Left renal cortex interstitium (tissue), 4 donors: ENCODE results near the gene AKR1C2. TPM values are rescaled to one million over a fixed set of nuclear protein-coding genes. Genes with fewer than 3 reads are reported as not detected.
"Not testable (repeated sequence)": the region's sequence is repeated elsewhere in the genome, so short reads cannot be mapped to it uniquely, and the experiment has no call there.

Experiments
- DNase-seq, 4 donors: peaks; one replicate each; pipeline ENCODE4 v3.0.0-alpha.2; 2013; ENCODE audit warnings: low read depth in 4 of 4, low spot score in 2 of 4, missing footprints in 1 of 4
- polyA plus RNA-seq, 4 donors: library from polyadenylated mRNA; unstranded; fragments of 120-200 nt; gene quantifications; one replicate each; pipeline ENCODE4 v1.2.1, GENCODE V29; 2013; ENCODE audit not compliant: insufficient read length in 4 of 4

AKR1C2 gene
- polyA plus RNA-seq, 4 donors = 5.9 to 15.0 (median 8.1) TPM

GRCh38 chr10:5030989-5031388 lies 27.3 kb upstream of the AKR1C2 start:
- DNase-seq = no peak

- DNase-seq = not testable (repeated sequence)
Measured at GRCh38 chr10:5025461-5025881, 21.8 kb upstream of the AKR1C2 start.

- DNase-seq = no peak
Measured at GRCh38 chr10:5023177-5023805, 19.6 kb upstream of the AKR1C2 start.

- not testable (repeated sequence) for DNase-seq
Measured at GRCh38 chr10:5021624-5022290, 18.1 kb upstream of the AKR1C2 start.

- not testable (repeated sequence) for DNase-seq
Measured at GRCh38 chr10:5019770-5020612, 16.3 kb upstream of the AKR1C2 start.

- not testable (repeated sequence) for DNase-seq
Measured at GRCh38 chr10:5018671-5019277, 15.1 kb upstream of the AKR1C2 start.

GRCh38 chr10:5018134-5018533 lies 14.5 kb upstream of the AKR1C2 start:
- DNase-seq = peak in 2 of 4 donors; percentile 35 to 48

- no peak for DNase-seq
Measured at GRCh38 chr10:5014936-5015335, 11.3 kb upstream of the AKR1C2 start.

GRCh38 chr10:5014200-5014910 lies 10.7 kb upstream of the AKR1C2 start:
- not testable (repeated sequence) for DNase-seq

- no peak for DNase-seq
Measured at GRCh38 chr10:5013385-5013784, 9.7 kb upstream of the AKR1C2 start.

GRCh38 chr10:5012595-5012994 lies 8.9 kb upstream of the AKR1C2 start:
- no peak for DNase-seq

GRCh38 chr10:5011392-5011791 lies 7.7 kb upstream of the AKR1C2 start:
- DNase-seq = not testable (repeated sequence)

- DNase-seq = not testable (repeated sequence)
Measured at GRCh38 chr10:5010043-5010442, 6.4 kb upstream of the AKR1C2 start.

GRCh38 chr10:5008857-5009548 lies 5.3 kb upstream of the AKR1C2 start:
- not testable (repeated sequence) for DNase-seq

- not testable (repeated sequence) for DNase-seq
Measured at GRCh38 chr10:5004501-5004900, 844 bp upstream of the AKR1C2 start.

- not testable (repeated sequence) for DNase-seq
Measured at GRCh38 chr10:5004030-5004385, 351 bp upstream of the AKR1C2 start.

- DNase-seq = no peak
Measured at GRCh38 chr10:5002013-5002727, 1.5 kb downstream of the AKR1C2 start.

- no peak for DNase-seq
Measured at GRCh38 chr10:4998671-4999070, 5.0 kb downstream of the AKR1C2 start.

GRCh38 chr10:4994260-4994659 lies 9.4 kb downstream of the AKR1C2 start:
- not testable (repeated sequence) for DNase-seq
